HG03175 (cell line): Measurements from ENCODE around the gene MYO18A.
"Not testable (repeated sequence)": the region's sequence is repeated elsewhere in the genome, so short reads cannot be mapped to it uniquely, and the experiment has no call there.

Source experiments
- ATAC-seq: cut with Tn5 transposase; IDR thresholded peaks from one replicate; pipeline ENCODE4 v1.9.1; 2021; ENCODE audit warnings: mild to moderate bottlenecking, moderate library complexity; ENCODE audit not compliant: unreplicated experiment

MYO18A gene

GRCh38 chr17:29148790-29149430, 31.3 kb downstream of the MYO18A start:
- peak; percentile 87 for ATAC-seq

- no peak for ATAC-seq
Observed at GRCh38 chr17:29148257-29148789, 31.9 kb downstream of the MYO18A start.

DNA sequence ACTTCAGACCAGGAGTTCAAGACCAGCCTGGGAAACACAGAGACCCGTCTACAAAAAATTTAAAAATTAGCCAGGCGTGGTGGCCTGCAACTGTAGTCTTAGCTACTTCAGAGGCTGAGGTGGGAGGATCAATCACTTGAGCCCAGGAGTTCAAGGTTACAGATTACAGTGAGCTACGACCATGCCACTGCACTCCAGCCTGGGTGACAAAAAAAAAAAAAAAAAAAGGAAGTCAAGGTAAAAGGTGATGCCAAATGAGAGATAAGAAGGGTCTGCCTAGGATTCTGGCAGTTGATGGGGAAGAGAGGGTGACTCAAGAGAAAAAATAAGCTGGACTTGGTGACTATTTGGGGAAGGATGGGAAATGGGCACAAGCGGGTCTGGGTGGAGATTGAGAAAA, 32.5 kb downstream of the MYO18A start:
- no peak for ATAC-seq

- not testable (repeated sequence) for ATAC-seq
Observed at GRCh38 chr17:29147228-29147627, 33.0 kb downstream of the MYO18A start.

DNA sequence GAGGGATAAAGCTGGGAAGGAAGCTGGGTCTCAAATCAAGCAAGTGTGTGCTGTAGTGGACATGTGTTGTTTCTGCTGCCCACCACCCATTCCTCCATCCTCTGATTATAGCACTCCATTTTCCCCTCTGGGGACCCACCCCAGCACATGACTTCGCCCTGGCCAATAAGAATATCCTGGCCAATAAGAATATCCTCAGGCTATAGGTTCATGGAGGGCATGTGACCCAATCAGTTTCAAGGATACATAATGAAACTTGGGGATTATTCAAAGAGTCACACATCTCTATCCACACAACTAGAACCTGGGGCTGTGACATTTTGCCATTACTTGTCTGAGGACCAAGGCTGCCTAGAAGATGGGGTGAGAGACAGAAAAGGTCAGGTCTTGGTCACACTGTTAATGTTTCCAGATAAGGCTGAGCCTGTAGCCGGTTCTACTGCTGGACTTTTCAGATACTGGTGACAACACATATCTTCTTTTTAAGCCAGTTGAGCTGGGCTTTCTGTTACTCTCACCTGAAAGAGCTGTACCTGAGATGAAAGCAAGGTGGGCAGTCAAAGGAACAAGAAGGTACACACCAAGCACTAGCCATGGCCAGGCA, 33.7 kb downstream of the MYO18A start:
- no peak for ATAC-seq

- ATAC-seq, result peak; percentile 45
Observed at GRCh38 chr17:29145289-29146073, 34.7 kb downstream of the MYO18A start.

DNA sequence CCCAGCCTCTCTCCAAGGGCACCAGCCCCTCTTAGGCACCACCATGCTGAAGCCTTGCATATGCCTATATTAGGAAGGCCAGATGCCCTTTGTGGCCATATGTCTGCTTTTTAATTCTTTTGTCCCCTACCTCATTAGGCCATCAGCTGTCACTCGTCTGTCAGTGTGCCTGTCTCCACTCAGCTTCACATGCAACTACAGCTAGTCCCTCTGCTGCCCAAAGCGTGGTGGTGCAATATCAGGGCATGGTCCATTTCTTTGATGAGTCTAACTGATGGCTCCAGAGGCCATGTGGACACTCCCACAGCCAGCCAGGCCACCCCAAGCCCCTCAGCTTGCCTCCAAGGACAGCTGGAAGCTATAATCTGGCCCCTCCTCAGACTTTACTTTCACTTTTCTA, 36.3 kb downstream of the MYO18A start:
- ATAC-seq, result no peak

- no peak for ATAC-seq
Observed at GRCh38 chr17:29141514-29141876, 38.7 kb downstream of the MYO18A start.

GRCh38 chr17:29140631-29141513, 39.3 kb downstream of the MYO18A start:
- ATAC-seq, result no peak

- ATAC-seq, result peak; percentile 47
Observed at GRCh38 chr17:29140051-29140621, 40.1 kb downstream of the MYO18A start.

- ATAC-seq, result peak; percentile 24
Observed at GRCh38 chr17:29138971-29139691, 41.1 kb downstream of the MYO18A start.

GRCh38 chr17:29138184-29138955, 41.8 kb downstream of the MYO18A start:
- peak; percentile 37 for ATAC-seq

GRCh38 chr17:29136998-29137730, 43.0 kb downstream of the MYO18A start:
- ATAC-seq, result no peak

- ATAC-seq, result no peak
Observed at GRCh38 chr17:29135464-29135863, 44.7 kb downstream of the MYO18A start.

GRCh38 chr17:29133121-29133713, 47.0 kb downstream of the MYO18A start:
- no peak for ATAC-seq

- ATAC-seq, result no peak
Observed at GRCh38 chr17:29131814-29132682, 48.1 kb downstream of the MYO18A start.

GRCh38 chr17:29129731-29130130, 50.5 kb downstream of the MYO18A start:
- no peak for ATAC-seq
